Umbilical cord (tissue), 2 donors: ENCODE results near the gene GPM6B. TPM values are rescaled to one million over a fixed set of nuclear protein-coding genes. Genes with fewer than 3 reads are reported as not detected.

ENCODE experiments used
- DNase-seq: peaks from one replicate; pipeline ENCODE4 v3.0.0-alpha.2; 2015; ENCODE audit warnings: low spot score
- total RNA-seq: library from RNA; depleted of rRNA; stranded (reverse); fragments of >200 nt; gene quantifications from one replicate; pipeline ENCODE4 v1.2.3, GENCODE V29; 2014; ENCODE audit warnings: low replicate concordance; ENCODE audit not compliant: insufficient read depth

Gene GPM6B
- 2.2 TPM for total RNA-seq

DNA sequence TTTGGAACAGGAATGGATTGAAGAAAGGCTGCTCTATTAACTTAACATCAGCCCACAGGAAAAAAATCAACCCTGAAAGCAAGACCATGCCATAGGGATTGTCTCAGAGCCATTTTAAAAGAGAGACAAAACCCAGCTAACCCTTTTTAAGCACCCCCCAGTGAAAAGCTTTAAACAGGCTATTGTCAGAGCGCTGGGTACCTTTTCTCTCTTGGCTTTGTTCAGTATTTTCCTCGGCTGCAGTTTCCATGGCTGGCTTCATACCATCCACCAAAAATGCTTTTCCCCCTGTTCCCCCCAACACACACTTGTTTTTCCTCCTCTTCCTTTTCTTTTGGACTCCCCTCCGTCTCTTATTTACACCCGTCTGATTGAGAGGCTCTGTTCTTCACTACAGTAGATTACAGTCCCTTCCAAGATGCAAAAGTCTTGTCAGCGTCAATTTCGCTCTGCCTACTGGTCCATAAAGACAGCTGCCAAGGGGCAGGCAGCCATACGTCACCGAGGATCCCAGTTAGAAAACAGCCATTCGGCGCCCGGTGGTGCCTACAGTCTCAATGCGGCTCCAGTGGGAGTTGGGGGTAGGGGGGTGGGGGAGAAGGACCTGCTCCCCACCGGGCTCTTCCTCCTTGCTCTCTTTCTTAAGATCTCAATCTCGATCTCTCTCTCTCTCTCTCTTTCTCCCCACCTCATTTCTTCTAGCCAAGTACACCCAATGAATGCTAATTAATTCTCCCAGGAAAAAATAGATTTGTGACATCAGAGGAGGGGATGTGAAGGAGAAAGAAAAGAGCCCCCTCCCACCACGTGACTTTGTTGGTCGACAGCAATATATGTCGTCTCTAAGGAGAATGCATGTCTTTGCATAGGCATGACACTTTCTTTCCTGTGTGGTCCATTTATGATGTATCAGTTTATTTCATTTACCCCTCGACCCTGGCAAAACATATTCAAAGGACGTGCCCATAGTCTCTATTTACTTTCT lies at the start of gene GPM6B:
Gene GPM6B (minus strand): TSS at position 451 of the 985 bp plus-strand sequence. CDS start 189 bp downstream, at position 262.
- DNase-seq = peak; percentile 0

GRCh38 chrX:13864264-13864663 lies 47.4 kb upstream of the GPM6B start:
- peak; percentile 76 for DNase-seq

GRCh38 chrX:13863324-13863723 lies 46.4 kb upstream of the GPM6B start:
- no peak for DNase-seq

- DNase-seq = no peak
These were observed 42.8 kb upstream of the GPM6B start for GRCh38 chrX:13859724-13860123.

- DNase-seq = no peak
These were observed 40.9 kb upstream of the GPM6B start for GRCh38 chrX:13857804-13858203.

DNA sequence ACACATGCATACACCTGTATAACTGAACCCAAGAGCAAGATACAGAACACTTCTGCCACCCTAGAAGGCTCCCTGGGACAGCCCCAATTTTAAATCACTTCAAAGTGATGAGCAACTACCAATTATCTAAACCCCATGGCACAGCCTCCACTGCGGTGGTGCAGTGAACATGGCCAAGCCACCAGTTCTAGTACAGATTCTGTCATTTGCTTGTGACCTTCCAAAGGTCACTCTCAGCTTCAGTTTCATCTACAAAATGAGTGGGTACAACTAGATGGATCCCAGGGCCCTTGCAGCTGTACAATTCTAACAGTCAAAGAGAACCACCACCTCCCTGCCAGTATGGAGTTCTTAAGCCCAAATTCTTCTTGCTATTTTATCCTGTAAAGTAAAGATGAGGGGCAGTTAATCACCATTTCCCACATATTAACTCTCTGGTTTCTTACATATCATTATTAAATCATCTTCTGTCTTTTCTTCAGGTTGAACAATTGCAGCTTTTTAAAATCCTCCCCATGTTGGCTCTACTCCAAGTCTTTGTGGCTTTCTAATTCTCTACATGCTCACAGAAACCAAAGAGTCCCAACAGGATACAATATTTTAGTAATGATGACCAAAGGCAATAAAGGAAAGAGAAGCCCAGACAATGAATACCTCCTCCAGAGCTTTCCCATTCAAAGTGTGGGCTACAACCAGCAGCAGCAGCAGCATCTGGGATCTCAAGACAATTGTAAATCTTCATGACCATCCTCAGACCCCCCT lies 39.0 kb upstream of the GPM6B start:
- no peak for DNase-seq

GRCh38 chrX:13854003-13854402 lies 37.1 kb upstream of the GPM6B start:
- no peak for DNase-seq

DNA sequence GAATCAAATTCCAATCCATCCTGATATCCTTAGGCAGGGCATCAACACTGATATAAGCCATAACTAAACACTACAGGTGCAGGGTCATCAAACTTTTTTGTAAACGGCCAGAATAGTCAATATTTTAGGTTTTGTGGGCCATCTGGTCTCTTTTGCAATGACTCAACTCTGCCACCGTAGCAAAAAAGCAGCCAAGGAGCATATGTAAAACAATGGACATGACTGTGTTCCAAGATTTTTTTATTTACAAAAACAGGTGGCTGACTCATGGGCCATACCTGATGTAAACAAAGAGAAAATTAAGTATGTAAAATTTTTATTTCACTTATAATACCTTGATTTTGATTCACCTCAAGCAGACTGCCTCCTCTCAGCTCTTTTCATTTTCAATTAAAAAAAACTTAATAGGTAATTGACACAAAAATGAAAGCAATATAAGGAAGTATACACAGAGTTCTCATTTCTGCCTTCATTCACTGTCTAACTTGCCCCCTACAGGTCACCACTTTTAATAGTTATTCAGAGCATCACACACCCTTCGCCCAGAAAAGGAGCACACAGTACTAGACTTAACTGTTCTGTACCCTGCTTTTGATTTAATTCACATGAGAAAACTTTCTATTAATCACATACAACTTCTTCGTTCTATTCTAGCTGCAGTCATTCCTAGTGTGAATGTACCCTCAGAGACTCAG lies 35.3 kb upstream of the GPM6B start:
- DNase-seq = no peak

GRCh38 chrX:13845721-13846378 lies 29.0 kb upstream of the GPM6B start:
- no peak for DNase-seq

GRCh38 chrX:13843150-13843721 lies 26.3 kb upstream of the GPM6B start:
- no peak for DNase-seq

GRCh38 chrX:13840121-13840520 lies 23.2 kb upstream of the GPM6B start:
- DNase-seq = no peak

DNA sequence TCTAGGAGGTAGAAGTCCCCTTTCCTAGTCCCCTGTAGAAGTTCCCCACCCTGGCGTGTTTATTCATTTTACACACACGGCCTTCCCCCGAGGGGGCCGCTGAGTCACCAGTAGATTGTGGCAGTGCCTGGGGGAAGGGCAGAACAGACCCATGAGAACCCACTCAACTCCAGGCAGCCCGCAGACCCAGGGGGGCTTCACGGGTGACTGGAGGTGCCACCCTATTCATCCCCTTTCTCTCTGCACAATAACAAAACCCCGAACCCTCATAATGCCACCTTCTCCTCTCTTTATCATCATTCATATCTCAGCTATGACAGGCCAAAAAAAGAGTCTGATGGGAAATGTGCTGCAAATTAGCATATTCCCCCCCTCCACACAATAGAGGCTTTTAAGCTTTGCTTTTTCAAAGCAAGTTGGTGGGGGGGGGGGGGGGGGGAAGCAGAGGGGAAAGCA lies 20.4 kb upstream of the GPM6B start:
- no peak for DNase-seq

DNA sequence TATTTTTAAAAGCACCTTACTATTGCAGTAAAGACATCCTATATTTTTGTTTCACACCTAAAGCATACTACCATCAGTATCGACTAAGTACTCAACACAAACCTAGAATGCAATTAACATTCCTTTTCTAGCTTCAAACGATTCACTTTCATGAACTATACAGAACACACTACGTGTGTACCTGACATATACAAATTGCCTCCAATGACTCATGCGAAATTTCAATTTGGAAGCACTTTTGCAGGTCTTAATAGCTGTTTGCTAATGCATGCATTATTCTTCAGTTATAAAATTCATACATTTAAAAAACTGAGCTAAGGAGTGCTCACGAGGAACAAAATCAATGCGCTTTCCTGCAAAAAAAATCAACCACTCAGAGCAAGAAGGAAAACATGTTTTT lies 19.7 kb upstream of the GPM6B start:
- no peak for DNase-seq

DNA sequence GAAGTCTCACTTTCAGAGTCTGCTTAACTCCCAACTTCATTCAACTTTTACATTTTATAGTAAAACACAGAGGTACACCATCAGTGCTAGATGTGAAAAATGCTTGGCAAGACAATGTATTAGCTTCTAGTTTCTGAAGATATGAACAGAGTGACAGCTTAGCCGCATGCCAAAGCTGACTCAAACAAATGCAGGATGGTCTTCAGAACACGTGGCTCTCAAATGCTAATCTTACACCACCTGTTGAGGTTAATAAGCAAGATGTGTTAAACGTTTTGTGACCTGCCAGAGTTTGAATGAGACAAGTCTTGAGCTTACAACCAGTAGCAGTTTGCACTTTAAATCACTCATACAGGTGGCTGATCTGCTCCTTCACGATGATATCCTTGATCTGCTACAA lies 18.9 kb upstream of the GPM6B start:
- no peak for DNase-seq

DNA sequence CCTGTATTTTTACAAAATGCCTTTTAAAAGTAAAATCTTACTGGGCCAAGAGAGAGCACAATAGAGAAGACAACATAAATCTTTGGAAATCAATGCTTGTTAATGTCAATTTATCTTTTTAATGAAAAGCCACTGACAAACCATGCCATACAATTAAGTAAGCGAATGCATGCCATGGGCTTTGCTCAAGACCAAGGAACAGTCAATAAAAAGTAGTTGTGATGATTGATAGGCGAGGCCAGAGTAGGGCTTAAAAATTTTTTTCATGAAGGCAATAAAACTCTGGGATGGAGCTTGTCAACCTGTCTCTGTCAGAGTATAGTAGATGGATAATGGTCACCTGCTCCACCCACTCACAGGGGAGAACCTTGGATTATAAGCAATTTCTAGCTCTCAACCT lies 17.5 kb upstream of the GPM6B start:
- DNase-seq = no peak

- DNase-seq = no peak
These were observed 13.1 kb upstream of the GPM6B start for GRCh38 chrX:13829983-13830382.

- DNase-seq = no peak
These were observed 11.5 kb upstream of the GPM6B start for GRCh38 chrX:13828392-13828791.

DNA sequence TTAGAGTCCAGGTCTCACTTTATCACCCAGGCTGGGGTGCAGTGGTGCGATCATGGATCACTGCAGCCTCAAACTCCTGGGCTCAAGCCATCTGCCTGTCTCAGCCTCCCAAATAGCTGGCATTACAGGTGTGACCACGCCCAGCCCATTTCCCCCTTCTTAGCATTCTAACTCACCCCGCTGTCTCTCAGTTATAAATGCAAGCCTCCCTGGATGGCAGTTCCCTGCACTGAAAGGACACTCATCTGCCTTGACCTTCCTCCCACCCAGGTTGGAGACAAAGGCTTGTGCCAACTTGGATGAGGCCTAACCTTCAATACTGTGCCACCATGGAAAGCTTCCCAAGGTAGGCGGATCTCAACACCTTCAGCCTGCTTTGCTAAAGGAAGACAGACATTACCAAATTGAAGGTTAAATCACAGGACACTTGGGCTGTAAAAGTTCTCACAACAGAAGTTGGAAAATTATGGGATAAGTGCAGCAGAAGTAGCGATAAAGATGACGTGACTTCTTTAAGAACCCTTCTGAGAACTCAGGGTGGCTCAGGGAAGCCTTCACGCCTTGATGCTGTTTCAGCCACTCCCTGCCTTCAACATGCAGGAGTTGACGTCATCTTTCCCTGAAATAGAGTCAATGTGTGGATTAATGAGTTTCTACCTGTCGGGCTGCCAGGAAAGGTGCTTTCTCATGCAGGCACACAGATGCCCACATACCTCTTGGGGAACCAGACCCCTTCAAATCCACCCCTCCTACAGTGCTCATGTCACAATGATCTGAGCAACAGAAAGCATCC lies 10.6 kb upstream of the GPM6B start:
- no peak for DNase-seq

- DNase-seq = no peak
These were observed 9.9 kb upstream of the GPM6B start for GRCh38 chrX:13826770-13827169.

GRCh38 chrX:13825178-13825762 lies 8.4 kb upstream of the GPM6B start:
- no peak for DNase-seq
